ELR (cell line): ENCODE data around the gene IL21.
"Not testable (repeated sequence)": the region's sequence is repeated elsewhere in the genome, so short reads cannot be mapped to it uniquely, and the experiment has no call there.

Experiments used
- DNase-seq: peaks from one replicate; pipeline ENCODE4 v3.0.0-alpha.2; 2015; ENCODE audit warnings: low read depth

Gene IL21

DNA sequence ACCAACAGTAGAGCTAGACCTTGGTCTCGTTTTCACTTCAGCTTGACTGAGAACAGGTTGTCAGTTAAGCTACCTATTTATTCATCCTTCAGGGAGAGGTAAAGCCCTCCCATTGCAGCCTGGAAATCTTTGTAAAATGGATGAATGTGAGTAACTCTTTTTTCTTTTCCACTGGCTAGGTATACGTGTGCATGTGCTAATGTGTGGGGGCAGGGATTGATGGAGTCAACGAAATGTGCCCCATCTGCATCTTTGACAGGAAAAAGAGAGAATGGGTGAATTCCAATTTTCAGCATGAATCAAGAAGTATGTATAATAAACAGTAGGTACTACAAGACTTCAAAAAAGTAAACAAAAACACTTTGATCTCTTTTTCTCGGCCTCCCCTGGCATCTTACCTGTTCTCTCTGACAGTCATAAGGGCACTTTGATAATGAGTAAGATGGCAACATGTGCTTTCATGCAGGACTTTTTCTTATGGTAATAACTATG is at the start of gene IL21:
IL21 (minus strand) TSS at position 51 of the 492 bp plus-strand sequence. CDS start 55 bp downstream, outside the sequence.
- DNase-seq: no peak

DNA sequence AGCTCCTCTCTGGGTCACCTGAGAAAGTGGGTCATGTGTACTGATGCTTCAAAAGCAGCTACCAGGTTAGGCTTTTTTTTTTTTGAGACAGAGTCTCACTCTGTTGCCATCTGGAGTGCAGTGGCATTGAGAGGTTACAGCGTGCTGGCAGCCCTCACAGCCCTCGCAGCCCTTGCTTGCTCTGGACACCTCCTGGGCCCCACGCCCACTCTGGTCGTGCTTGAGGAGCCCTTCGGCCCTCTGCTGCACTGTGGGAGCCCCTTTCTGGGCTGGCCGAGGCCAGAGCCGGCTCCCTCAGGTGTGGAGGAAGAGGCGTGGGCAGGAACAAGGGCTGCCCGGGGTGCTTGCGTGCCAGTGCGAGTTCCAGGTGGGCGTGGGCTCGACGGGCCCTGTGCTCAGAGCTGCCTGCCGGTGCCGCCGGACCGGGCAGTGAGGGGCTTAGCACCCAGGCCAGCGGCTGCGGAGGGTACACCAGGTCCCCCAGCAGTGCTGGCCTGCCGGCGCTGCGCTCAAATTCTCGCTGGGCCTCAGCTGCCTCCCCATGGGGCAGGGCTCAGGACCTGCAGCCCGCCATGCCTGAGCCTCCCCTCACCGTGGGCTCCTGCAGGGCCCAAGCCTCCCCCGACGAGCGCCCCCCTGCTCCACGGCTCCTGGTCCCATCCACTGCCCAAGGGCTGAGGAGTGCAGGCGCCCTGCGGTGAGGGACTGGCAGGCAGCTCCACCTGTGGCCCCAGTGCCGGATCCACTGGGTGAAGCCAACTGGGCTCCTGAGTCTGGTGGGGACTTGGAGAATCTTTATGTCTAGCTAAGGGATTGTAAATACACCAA is 49.3 kb upstream of the IL21 start:
- DNase-seq: no peak

DNA sequence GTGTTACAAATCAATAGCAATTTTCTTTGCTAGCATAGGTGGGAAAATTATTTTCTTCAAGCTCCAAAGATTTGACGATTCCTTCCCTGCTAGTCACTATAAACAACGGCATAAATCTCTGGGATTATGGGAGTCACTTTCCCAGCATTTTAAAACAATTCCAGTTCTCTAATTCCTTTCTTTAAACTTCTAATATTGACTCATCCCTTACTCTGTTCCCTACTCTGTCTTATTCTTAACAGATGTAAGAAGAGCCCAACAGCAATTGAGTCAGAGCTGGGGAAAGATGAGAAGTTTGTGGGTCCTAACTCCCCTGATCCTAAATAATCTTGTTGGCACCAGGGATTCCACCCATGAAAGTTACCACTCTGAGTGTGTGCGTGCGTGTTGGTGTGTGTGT is 47.4 kb upstream of the IL21 start:
- peak; percentile 86 for DNase-seq

DNA sequence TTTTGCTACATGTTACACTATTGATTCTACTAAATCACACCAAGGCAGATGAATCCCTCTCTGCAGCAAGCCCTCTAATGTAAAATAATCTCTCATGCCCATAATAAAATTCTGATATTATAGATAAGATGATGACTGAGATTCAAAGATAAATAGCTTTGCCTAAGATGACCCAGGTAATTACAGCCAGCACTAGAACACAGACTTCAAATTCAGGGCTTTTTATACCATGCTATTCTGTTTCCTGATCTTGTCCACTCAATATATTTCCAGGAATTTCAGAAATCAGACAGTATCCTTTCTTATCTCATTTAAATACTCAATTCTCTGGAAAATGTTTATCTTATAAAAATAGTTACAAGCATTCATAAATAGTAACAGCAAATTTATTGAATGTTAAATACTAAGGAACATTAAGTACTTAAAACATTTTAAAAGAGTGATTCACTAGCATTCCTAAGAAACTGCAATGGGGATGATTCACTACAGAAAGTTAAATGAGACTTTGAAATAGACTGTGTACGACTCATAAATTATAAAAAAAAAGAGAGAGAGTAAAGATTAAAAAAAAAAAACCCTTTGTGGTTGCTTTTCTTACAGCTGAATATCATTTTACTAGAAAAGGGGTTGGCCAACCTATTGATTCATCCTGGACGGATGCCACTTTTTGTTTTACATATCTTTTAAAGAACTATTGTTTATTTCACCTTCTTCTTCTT is 45.8 kb upstream of the IL21 start:
- peak; percentile 94 for DNase-seq

DNA sequence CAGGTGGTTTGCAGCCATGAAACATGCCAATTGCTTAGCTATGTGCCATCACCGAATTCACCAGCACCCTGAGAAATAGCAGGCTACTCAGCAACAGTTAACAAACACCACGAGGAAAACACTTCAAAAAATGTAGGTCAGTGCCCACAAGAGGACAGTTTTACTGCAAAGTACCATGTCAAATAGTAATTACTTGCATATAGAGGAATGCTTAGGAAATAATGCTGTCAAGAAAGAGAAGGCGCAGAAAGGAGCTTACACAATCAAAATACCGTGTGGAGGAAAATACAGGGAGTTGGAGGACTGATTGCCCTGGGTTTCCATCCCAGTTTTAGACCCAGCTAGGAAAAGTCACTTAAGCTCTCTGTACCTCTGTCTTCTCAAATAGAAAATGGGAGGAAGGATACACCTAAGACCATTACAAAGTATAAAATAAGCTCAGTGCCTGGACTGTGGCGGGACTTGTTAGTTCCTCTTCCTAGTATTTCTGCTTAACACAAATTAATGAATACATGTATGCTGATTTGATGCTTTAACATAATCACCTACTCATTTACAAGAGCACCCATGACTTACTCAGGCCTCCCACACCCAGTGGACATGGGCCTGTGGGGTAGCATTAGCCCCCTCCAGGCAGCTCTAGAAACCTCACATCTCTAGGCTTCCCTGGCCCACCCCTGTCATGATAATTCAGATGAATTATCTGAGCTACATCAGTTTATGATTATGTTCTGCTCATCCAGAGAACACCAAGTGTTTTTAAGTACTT is 44.5 kb upstream of the IL21 start:
- no peak for DNase-seq

DNA sequence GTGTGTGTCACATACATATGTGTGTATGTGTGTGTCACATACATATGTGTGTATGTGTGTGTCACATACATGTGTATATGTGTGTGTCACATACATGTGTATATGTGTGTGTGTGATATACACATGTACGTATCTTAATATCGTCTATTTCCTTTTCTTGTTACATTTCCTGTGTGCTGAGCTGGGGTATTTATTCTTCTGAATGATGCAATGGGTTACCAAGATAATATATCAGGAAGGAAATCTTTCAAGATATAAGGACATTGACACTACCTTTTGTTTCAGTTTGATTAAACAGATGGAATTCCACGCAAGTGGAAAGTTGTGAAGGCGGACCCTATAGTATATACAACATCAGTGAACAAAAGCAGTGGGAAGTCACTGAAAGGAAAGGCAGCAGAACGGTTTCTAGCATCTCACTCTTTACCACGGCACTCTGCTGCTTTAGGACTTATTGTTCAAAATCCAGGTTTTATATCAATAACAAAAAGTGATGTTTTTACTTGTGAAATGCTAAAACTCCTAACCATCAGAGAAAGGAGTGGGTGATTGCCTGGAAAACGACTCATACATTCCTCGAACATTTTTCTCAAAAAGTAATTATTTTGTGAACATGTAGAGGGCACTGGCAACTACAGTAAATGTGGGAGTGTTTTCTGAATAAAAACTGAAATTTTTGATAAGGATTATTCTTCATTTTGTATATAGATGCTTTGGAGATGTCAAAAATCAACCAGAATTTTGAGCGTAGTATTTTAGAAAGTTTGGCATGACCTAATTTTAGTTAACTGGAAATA is 43.1 kb upstream of the IL21 start:
- DNase-seq: peak; percentile 24

DNA sequence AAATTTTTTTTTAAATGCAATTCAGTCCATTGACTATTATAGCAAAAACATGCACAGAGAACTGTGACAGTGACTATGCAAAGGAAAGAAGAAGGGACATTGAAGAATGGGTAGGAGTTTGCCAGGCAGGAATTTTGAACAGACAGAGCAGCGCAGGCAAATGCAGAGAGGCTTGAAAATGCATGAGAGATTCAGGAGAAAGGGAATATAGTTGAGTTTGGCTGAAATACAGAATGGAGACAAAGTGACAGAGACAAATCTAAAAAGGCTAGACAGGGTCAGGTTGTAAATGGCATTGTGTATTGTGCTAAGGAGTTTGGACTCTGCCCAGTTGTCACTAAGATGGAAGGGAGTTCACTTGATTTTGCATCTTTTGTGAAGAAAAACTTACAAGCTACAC is 42.4 kb upstream of the IL21 start:
- no peak for DNase-seq

DNA sequence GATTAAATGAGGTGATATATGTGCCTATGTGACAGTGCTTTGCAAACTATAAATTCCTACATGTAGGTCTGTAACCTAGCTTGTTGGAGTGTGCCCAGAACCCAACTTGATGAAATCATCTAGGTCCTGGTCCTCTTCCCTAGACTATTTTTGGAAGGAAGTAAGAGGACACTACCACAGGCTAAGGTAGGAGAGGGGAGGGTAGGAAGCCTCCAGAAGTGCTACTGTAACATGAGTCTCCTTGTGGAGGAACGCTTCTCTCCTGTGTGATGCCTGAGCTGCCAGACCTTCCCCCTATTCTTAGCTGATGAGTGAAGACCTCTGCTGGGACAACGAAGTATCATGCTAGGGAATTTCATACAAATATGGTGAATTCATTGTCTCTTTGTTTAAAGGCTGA is 41.8 kb upstream of the IL21 start:
- DNase-seq: no peak

DNA sequence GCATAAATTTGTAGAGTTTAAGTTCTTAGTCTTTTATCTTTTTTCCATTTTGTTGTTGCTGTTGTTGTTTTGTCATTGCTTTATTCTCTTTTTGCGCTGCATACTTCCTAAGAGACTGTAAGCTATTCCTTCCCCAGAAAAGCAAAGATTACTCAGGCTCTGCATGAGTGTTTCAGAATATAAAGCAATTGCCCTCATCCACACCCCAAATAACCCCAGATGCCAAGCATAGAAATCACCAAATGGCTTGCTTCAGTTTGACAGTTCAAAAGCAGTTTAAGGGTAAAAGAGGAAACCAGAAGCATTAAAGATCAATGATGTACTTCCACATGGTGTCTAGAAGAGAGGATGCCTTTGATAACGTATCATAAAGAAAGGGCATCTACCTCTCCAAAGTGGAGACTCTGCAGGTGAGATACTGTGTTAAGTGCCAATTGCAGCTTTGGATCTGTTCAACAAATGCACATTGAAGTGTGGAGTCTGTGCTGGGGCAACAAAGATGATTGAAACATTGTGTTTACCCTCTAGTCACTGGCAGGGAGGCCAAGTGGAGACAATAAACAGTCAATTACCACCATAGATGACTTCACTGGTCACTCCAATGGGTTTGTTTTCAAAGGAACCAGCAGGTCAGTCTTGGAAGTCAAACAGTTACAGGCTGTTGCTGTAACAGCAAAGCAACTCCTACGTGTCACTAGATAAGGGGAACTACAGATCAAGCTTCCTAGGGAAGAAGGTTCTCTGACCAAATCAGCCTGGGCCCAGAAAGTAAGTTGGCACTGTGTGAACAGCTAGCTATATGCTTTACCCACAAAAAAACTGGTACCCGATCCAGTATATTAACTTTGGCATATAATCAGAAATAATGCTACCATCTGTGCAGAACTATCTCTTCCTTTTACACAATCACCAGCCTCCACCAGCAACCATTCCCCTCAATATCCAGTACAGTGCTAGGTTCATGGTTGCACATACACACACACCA is 40.6 kb upstream of the IL21 start:
- no peak for DNase-seq

DNA sequence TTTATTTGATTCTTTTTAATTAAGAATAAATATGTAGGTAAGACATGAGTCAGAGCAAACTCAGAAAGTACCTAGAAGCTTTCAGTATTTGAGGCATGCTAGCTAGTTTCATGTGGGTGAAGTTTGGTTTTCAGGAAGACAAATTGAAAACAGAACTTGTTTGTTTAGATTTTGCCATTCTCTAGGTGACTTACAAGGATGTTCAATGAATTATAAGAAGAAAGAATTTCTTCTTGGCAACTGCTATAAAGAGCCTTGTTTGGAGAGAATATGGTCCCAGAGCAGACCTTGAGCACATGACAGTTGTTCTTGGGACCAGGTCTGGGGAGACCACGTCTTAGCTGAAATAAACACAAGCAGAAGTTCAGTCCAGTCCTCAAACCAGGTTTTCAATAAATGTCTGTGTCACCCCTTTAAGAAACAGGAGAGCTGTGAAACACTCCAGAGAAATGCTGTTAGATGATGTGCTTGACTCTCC is 38.0 kb upstream of the IL21 start:
- no peak for DNase-seq

DNA sequence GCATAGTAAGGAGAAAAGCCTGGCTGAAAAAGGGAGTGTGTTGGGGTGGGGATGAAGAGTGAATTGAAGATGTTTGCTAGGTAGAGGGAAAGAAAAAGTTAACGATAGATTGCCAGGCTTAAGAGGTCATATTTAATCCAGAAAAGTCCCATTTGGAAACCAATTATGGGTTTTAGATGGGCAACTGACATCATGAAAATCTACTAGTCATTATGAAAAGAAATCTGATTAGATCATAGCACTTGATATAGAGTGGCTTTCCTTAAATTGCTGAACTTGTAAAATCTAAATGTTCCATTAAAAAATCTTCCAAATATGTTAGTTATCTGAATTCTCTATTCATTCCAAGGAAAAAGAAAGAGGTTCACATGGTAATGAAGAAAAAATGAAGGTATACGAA is 37.5 kb upstream of the IL21 start:
- no peak for DNase-seq

DNA sequence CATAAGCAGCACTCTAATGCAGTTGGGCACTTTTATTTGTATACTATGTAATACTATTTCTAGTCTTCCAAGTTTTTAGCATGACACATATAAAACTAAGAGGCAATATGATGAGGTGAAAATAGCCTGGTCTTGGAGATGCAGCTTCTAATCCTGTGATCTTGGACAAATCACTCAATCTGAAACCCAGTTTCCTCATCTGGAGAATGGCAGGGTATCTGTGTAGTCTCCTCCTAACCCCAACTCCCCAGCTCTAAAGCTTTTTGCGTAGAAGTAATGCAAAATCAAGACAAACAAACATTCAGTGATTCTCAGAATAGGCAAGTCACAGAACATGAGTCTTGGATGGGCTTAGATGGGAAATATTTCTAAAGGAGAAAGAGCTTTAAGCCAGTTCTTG is 36.7 kb upstream of the IL21 start:
- no peak for DNase-seq

DNA sequence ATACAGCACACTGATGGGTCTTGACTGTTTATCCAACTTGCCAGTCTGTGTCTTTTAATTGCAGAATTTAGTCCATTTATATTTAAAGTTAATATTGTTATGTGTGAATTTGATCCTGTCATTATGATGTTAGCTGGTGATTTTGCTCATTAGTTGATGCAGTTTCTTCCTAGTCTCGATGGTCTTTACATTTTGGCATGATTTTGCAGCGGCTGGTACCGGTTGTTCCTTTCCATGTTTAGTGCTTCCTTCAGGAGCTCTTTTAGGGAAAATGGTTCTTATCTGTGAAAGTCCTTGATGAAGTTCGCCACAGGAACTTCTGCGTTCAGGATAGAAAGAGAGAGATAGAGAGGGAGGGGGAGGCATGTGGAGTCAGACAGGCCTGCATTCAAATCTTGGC is 35.7 kb upstream of the IL21 start:
- DNase-seq: not testable (repeated sequence)

DNA sequence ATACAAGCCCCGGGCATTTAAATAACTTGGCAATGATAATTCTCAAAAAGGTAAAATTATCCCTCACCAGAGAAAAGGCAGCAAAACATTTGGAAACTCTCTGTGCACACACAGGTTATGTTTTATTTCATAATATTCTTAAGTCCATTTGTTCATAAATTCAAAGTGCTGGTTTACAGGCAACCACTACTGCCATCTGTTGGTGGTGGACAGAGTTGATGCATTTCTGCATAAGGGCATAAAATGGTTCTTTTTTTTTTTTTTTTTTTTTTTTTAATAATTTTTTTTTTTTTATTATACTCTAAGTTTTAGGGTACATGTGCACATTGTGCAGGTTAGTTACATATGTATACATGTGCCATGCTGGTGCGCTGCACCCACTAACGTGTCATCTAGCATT is 31.5 kb upstream of the IL21 start:
- DNase-seq: peak; percentile 71

DNA sequence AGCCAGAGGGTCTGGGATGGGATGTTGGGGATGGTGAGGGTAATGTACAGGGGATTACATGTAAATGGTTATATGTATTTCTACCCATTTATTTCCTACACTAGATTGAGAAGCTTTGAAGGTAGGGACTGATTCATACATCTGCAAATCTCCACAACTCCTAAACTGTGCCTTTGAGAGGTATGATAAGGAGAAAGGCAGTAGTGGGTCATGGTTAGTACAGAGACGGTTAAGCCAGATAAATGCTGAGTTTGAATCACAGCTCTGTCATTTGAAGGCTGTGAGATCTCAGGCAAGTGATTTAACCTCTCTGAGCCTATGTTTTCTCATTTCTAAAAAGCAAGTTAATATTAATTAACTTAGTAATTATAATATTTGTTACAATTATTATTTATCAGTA is 29.3 kb upstream of the IL21 start:
- no peak for DNase-seq

DNA sequence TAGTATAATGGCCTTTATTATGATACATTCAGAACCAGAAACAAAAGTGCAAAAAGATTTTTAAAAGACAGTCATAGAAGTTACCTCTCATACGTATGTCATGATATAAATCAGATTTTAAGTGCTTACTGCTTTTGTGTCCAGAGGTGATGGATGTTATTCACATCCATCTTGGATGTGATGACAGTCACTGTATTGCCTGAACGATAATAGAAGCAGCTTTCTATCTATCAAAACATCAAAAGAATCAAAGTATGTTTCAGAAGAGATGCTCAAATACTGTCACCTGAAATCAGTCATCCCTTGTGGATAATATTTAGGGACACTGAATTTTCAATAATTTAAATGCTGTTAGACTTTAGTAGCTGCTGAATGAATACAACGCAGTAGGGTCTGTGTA is 26.8 kb upstream of the IL21 start:
- DNase-seq: no peak

DNA sequence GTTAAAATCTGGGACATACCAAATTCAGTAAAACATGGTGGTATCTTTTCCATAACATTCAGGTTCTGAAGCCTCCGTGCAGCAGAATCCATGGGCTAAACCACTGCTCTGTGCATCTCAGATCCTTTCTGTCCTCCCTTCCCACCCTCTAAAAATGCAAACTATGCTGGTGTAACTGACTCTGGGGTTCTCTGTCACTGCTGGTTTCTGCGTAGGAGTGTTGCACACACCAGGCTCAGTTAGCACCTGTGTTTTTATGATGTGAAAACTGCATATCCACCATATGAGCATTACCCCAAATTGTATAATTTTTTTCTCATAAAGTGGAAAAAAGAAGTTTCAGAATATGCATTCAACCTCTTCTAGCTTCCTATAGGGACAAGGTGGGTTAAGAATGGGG is 22.4 kb upstream of the IL21 start:
- DNase-seq: no peak

DNA sequence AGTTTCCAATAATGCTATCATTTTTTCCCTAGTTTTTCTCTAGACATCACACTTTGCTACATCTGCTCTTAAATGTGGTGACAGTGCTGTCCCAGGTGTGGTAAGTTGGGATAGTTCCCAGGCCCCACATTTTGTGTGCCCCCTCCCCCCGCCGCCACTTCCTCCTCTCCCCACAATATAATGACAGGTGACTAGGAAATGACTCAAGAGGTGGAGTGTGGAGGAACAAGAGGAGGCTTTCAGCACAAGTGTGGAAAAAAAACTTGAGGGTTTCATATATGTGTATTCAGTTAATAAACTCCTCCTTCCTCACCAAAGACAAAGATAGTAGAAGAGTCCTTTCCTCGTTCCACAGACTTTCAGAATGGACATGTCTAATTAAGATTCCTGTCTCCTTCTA is 18.3 kb upstream of the IL21 start:
- DNase-seq: no peak

DNA sequence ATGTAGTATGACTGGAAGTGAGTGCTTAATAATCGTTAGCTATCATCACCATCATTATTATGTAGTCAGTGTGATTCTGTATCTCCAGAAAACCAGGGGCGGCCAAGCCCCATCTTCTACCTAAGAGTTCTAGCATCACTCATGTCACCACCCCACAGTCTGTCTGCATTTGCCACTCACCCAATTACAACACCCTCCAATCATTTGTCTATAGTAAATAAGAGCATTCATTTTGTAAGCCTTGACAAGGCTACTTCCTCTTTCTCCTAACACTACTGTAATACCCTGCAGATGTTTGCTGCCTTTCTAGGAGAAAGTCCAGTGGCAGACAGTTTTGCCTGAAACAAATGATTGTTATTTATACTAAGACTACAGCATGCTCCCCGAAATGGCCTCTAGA is 15.8 kb upstream of the IL21 start:
- no peak for DNase-seq

DNA sequence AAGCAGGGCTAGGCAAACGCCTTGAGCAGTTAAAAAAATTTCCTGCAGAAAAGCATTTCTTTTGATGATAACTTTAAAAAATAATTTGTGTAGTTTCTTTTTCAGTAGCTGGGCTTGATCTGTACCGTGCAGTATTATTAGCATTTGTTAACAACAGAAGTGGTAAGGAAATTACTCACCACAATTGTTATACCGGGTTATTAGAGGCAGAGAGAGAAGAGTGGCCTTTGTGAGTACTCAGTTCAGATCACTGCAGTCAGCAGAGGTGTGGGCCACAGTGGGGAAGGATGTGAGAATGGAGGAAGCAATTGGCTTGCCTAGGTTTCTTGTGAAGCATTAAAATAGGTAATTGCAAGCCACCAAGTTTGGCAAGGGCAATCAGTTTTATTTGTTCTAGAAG is 14.3 kb upstream of the IL21 start:
- no peak for DNase-seq
